GM21381 (cell line): ENCODE results near the gene ZBTB38.

Source experiments
- ATAC-seq: cut with Tn5 transposase; IDR thresholded peaks from one replicate; pipeline ENCODE4 v1.9.1; 2021; ENCODE audit warnings: mild to moderate bottlenecking, moderate library complexity; ENCODE audit not compliant: unreplicated experiment

The ZBTB38 gene

DNA sequence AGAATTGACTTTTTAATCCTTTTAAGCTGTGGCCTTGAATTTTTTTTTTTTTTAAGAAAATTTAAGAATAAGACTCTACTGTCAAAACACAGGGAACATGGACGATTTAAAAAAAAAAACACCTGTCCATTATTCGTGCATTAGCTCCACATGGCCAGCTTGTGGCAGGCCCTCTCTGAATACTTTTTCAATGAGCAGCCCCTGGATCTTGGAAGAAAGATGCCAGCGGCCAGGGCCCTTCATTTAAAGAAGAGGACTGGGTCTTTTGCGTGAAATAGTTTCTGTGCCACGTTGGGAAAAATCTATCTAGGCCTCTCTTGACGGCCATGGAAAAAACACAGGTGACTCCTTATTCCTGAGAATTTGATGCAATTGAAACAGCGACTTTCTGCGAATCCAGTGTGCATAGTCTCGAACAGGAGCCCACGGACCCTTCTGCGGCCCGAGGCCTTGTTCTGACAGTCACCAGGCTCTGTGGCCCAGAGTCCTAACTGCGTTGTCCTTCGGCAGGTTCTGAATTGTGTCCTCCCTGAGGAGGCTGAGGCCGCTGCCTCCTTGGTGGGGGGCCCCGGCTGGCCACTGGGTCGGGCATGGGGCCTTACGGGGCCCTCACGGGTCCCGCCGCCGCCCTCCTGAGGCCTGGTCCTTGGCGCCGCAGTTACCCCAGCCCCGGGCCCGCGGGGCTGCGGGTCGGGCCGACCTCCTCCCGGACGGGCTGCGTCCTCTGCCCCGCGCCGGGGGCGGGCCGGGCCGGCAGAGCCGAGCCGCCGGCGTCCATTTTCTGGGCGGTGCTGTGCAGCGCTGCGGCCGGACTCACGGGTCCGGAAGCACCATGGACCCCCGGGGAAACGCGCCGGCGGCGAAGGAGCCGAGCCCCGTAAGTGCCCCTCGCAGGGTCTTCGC is 33.5 kb downstream of the ZBTB38 start:
- ATAC-seq = peak; percentile 77

DNA sequence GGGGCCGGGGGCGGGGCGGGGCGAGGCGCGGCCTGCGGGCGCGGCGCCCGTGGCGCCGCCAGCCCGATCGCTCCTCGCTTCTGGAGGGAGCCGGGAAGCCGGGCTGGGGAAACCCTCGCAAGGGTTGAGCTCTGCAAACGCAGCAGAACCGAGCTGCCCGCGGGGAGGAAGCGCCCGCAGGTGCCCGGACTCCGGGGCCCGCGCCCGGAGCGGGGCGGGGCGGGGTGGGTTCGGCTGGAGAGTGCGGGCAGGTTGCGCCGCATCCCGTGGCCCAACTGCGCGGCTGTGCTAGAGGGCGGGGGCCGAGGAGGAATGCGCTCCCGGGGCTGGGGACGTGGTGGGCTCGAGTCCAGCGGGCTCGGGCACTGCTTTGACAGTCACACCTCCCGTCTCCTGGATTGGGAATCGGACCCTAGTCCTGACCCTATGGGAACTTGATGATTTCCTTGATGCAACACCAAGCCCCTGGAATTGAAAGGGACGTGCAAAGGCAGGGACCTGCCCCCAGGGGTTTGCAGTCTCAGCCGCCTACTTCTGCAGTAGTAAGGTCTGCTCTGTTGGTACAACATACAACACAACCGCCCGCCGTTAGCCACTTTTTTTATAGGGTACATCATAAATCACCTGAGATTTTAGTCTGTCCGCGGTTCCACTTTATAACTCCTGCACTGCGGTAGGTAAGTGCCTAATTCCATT is 34.3 kb downstream of the ZBTB38 start:
- peak; percentile 52 for ATAC-seq

DNA sequence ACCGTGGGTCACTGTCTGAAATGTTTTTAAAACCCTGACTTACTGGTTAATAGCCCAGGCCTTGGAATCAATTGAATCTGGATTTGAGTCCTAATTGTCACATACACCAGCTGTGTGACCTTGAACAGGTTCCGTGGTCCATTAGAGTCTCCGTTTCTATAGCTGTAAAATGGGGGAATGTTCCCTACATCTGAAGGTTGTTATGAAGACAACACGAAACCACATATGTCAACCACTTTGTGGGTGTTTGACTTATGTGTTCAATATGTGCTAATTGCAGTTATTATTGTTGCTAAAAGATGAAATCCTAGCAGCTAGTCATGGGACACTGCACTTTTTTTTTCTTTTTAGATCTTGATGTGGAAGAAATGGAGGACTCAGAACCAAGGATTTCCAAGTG is 35.3 kb downstream of the ZBTB38 start:
- no peak for ATAC-seq

DNA sequence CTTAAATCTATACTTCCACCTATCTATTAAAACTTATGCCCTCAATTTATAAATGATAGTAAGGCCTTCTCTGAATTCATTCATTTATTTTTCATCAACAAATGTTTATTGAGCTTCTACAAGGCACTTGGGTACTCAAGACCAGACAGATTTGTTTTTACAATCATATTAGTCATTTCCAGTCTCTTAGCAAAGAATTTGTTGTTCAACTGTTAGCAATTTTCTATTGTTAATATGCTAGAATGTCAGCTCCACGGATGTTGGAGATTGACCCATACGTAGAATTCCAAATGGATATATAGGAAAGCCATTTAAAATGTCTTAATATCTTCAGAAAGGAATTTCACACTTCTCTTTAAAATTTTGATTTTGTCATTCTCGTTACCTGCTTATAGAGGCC is 36.7 kb downstream of the ZBTB38 start:
- no peak for ATAC-seq

DNA sequence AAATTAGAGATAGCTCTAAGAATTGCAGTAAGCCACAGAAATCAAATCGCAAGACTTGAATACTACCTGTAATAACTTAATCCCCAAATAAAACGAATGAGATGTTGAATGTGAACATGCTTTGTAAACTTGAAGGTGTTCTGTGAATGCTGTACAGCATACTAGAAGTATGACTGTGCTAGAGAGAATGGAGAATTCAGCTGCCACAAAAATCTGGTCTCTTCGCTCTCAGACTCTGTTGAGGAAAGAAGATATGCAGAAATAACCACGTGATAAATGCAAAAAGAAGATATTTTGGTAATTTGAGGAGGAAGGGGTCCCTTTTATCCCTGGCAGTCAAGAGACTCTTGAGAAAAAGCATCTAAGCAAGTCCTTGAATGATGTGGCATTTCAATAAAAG is 37.3 kb downstream of the ZBTB38 start:
- no peak for ATAC-seq

DNA sequence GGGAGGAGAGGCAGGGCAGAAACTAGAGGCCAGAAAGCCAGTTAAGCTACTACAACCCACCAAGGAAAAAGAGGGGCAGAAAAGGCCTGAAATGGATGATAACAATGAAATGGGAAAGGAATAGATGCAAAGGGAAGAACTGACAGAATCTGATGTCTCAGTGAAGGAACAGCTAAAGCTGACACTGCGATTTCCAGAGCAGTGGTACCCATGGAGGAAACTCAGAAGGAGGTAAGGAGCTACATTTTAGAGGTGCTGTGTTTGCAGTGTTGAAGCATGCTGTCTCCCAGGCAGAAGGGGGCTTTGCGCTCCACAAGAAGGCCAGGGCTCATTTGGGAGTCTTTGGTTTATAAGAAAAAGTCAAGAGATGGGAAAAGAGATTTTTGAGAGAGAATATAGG is 38.0 kb downstream of the ZBTB38 start:
- no peak for ATAC-seq

DNA sequence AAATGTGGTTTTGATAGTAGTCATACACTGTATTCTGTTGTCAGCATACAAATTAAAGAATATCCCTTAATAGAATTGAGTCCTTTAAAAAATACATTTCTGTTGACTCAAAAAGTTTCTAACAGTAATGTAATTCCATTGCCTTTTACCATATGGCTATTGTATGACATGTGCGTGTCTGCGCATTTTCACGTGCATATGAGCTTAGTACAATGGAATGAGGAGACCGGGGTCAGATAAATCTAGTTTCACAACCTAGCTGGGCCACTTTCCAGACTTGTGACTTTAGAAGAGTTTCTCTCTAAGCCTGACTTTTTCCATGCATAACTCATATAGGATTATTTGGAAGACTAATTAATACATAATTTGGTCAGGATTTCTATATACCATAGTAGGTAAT is 38.7 kb downstream of the ZBTB38 start:
- ATAC-seq = no peak

DNA sequence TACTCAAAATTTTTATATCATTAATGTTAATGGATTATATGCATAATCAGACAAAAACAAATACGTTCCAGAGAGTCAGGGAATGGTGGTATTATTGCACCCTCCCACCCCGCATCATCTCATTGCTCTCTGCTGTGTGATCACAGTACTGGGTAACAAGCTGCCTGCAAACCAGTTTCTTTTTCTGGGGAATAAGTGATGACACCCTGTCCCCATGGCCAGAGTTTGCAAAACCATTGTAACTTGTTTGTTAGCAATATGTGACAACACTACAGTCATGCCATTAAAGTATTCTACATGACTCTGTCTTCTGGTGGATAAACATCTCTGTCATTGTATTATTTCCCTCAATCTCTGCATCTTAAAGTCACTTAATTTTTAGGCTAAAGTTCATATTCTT is 39.5 kb downstream of the ZBTB38 start:
- ATAC-seq = no peak

DNA sequence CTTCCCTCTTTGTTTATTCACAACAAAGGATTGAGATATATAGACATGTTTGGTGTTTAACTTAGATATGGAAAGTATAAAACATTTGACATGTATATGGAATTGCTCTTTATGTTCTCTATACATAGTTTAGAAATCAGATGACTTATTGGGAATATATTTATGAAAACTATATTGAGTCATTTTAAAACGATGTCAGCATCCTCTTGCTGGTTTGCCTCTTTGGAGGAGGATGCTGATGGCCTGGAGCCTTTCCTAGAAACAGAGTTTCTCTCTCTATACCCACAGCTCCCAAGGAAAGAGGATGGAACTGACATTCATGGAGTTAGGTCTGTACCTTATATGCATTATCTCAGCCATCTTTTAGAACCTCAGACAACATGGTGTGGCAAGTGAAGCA is 40.3 kb downstream of the ZBTB38 start:
- no peak for ATAC-seq

DNA sequence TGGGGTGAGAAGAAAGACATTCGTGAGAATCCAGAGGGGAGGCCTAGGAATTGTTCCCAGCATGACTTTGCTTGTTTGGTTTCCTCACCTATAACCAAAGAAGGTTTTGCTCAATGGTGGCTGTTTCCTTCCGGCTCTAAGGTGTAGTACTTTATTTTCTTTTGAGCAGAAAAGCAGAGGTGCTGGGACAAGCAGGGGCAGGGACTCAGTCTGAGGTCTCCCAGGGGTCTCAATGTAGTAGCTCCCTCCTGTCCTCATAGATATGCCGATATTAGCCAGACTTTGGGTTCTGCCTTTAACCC is 41.6 kb downstream of the ZBTB38 start:
- ATAC-seq = no peak

DNA sequence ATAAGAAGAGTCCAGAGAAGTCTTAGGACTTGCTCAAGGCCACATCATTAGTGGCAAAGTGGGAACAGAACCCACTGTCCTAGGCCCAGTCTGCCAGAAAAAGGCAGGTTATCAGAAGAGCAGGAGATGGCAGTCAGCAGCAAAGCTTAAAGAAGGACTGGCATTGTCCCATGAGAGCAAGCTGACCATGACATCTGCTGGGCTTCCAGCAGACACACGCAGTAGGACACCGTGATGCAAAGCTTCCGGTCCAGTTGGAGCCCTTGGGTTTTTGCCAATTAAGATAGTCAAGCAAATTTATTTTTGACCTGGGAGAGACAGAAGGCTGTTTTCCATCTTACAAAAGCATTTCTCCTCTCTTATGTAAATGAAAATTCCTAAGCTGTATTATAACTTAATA is 42.1 kb downstream of the ZBTB38 start:
- no peak for ATAC-seq

DNA sequence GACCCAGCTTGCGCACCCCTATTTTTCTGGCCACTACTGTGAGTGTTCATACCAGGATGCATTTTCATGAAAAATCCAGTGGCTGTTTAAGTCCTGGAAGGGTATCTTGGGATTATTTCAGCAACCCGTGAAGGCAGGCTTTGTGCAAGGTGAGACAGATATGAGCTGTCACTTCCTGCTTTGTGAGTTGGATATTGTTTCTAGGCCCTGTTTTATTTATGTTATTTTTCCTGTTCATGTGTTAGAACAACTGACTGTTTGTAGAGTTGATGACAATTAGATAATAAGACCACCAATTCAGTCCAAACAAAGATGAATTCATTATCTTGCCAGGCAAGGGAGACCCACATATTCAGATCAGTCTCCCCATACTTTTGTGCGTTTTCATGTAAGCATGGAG is 42.5 kb downstream of the ZBTB38 start:
- ATAC-seq = no peak

DNA sequence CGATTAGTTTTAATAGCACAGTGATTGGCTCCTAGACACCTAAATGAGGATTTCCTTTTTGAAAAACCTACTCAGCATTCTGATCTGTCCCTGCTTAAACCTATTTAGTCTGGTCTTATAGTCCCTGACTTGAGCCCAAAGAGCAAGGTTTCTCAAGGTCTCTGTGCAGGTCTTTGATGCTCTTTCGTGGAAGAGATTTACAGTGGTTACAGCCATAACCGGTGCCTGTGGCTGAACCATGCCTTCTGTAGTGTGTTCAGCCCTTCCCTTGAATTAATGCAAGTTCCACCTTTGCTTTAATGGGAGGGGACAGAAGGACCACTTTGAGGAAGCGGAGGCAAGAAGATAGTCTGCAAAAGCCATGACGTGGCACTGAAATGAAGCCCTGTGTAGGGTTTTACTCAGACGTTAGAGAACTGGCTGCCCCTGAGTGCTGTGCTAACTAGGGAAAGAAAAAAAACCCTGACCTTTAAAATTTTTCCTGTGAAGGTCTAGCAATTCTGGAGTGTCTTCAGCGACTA is 43.0 kb downstream of the ZBTB38 start:
- ATAC-seq = no peak

DNA sequence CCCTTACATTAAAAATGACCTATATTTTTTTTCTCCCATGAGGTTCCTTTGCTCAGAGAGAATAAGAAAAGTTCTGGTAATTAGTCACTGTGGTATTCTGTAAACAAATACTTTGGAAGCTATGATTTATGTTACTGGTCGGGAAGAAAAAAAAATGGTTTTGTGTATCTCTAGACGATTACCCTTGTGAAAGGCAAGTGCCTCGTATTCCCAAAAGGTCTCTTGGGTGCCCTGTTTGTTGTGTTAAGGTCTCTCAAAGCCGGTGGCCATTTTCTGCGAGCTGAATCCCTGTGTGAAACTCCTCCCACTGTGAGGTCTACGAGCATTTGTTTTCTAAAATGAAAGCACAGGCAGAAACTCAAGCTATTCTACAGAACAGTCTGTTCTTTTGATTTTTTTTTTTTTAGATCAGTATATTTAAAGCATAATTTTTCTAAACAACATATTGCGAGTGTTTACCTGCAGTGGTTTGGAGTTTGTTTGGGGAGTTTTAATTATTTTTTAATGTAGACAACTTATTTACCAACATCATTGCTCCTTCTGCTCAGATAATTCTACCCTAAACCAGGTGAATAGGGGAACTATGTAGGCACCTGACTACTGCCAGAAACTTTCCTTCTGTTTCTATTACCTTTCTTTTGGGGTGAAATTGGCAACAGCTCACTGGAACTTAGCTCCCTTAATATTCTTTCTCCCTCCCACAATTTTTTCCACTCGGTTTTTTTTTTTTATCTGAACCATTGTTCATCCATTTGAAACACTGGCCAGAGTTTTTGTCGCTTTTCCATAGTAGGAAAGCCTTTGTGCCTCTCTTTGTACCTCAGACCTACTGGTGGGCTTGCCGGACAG is 44.0 kb downstream of the ZBTB38 start:
- no peak for ATAC-seq

DNA sequence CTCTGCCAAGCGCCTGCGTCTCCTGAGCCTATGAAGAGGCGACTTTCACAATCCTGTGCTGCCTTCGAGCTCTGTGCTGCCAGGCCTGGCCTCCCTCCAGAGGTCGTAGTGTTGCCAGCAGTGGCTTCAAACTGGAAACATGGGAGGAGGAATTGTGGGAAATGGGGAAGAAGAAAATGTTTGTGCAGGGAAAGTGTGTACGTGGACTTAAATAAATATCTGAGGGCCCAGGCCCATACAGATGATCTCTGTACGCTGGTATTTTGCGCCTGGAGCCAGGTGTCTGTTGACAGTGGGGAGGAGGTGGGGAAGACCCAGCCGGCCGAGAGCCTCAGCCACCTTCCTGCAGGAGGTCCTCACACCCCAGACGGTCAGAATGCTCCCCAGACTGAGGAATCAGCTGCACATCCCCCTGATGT is 44.6 kb downstream of the ZBTB38 start:
- ATAC-seq = no peak

DNA sequence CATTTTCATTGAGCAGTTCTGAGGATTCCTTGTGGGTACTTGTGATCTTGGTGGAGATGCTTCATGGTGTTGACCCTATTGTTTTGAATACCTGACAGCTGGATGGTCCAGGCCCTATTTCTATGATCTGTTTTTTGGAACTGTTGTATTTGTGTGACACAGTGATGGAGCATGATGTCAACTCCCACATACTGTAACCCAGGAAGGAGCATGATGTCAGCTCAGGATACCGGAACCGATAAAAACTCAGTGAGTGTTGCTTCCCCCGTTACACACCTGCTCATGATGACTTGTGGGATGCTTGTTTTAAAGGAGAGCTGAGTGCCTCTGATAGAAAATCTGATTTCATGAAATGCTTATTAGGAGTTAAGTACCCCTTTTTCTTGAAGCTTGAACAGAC is 45.1 kb downstream of the ZBTB38 start:
- no peak for ATAC-seq

DNA sequence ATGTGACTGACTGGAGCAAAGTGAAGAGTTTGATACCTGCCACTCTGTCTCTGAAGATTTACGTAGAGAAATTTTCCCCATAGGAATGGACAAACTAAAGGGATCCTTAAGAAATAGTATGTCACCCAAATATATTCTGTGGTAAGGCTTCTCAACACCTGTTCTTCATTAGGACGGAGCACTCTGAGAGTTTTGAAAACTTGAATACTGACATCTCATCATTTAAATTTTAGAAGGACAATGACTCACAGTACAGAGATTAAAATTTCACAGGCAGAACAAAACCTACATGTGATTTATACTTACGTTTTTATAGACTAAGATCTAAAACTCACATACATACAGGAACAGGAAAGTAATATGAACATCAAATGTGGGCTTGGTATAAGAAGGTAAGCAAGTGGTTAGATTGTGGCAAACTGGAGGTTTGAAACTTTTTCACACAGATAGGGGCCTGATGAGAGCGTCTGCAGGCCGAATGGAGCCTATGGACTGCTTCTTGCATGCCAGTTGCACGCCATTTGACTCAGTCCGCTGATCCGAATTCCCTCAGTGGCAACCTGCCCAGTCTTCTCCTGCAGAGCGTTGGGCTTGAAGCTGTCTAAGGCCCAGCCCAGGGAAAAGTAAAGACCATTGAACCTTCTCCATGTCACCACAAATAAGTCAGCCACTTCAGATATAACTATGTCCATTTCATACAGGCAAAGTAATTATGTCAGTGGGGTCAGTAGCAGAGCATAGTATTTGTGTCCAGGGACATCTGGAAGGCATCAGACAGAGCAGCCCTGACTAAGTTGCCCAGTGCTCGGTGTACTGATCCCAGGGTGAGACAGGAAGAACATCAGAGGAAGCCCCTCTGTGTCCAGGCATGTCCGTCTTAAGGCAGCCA is 45.7 kb downstream of the ZBTB38 start:
- ATAC-seq = no peak

DNA sequence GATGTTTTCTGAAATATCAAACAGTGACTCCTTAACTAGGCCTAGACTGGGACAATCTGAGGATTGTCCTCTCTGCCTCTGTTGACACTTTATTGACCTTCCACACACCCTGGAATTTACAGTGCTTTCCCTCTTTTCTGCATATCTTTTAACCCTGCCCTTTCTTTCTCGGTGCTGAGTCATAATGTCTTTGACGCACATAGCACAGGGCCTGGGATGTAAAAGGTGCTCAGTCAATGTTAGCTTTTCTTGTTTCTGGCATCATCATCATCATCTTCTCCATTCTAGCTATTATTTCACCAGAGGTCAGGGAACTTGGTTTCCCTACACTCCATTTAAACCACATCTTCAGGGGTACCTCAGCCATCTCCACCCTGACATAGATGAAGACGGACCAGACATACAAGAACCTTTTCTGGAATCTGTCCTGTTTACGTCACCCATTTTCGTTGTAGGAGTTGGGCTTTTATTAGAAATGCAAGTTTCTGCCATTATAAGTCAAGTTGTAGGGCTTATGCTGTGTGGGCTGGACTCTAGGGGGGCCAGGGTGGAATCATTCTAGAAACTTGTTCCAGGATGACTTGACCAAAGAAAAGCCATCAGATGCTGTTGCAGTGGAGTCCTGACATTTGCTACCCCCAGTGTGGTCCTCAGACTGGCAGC is 46.6 kb downstream of the ZBTB38 start:
- ATAC-seq = no peak

DNA sequence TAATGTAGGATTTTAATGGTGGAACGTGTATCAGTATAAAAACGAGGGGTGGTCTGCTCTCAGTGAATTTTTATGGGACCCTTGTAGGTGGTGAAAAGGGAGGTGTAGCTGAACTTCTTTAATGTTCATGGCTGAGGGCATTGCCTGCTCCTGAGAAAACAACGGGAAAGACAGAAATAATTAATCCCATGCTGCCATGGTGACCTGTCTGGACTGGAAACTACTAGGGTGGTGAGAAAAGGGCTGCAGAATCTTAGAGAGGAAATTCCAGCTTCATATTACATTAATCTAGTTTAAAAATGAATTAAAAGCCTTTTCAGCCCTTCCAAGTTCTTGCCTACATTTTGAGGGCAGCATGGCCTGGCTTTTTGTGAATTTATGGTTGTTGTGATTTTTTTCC is 47.6 kb downstream of the ZBTB38 start:
- ATAC-seq = no peak
